Measurements from ENCODE around the gene ITGB7.

GRCh38 chr12:53176750-53177149, 30.3 kb downstream of the ITGB7 start:
- TF ChIP-seq CTCF (conservative IDR thresholded peaks at IDR 0.05; ENCODE audit: low read depth, low read length) (no peak), ELK1 (IDR thresholded peaks at IDR 0.05; ENCODE audit: borderline replicate concordance, low read depth, low read length) (no peak), POLR2A (IDR thresholded peaks at IDR 0.05; ENCODE audit: low read depth, low read length) (no peak), RAD21 (IDR thresholded peaks at IDR 0.05; ENCODE audit: low read length) (no peak), RFX5 (IDR thresholded peaks at IDR 0.05; ENCODE audit: low read depth, low read length) (no peak), RCOR1 (IDR thresholded peaks at IDR 0.05; ENCODE audit: insufficient replicate concordance, low read length) (no peak)
